NCI-H1436 (cell line): ENCODE results near the gene EHMT1.

Experiments used
- DNase-seq: peaks from one replicate; lab custom pipeline; 2025; lab: John Stamatoyannopoulos, UW

EHMT1 gene

GRCh38 chr9:137741330-137741729 is 122.5 kb downstream of the EHMT1 start:
- no peak for DNase-seq

- DNase-seq: no peak
These were observed 123.9 kb downstream of the EHMT1 start for GRCh38 chr9:137742698-137743097.

- no peak for DNase-seq
These were observed 124.9 kb downstream of the EHMT1 start for GRCh38 chr9:137743695-137744094.

- DNase-seq: no peak
These were observed 125.9 kb downstream of the EHMT1 start for GRCh38 chr9:137744632-137745183.

- no peak for DNase-seq
These were observed 126.8 kb downstream of the EHMT1 start for GRCh38 chr9:137745541-137745991.

GRCh38 chr9:137748311-137748710 is 129.5 kb downstream of the EHMT1 start:
- no peak for DNase-seq

DNA sequence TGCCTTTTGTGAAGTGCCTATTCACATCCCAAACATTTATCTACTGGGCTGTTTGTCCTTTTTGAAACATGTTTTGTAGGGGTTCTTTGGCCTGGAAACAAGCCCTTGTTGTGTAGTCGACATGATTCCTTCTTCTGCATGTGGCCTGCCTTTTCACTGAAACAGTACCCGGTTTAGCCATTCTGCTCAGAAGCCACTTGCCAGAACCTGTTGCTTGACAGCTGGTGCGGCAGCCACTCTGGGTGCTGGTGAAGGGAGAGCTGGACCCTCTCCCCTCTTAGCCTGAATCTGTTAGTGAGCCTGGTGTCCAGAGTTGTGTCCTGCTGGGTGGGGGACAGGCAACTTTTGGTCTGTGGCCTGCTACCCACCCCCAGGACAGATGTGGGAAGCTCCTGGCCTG is 129.9 kb downstream of the EHMT1 start:
- DNase-seq: no peak

- DNase-seq: no peak
These were observed 130.7 kb downstream of the EHMT1 start for GRCh38 chr9:137749511-137749910.

DNA sequence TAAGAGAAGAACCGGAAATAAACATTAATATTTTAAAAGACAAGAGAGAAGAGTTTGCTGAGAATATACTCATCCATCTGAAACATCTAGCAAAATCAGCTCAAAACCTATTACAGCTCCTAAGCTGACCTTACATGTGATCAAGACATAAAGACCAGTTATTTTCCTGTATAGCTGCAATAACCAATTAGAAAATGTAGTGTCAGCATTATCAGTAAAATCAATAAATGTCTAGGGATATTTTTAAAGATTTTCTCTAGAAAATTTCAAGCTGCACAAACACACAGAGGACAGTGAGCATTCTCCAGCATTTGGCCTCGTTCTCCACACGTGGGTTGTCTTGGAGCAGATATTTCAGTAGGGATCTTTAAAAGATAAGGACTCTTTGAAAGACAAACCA is 131.2 kb downstream of the EHMT1 start:
- DNase-seq: no peak

DNA sequence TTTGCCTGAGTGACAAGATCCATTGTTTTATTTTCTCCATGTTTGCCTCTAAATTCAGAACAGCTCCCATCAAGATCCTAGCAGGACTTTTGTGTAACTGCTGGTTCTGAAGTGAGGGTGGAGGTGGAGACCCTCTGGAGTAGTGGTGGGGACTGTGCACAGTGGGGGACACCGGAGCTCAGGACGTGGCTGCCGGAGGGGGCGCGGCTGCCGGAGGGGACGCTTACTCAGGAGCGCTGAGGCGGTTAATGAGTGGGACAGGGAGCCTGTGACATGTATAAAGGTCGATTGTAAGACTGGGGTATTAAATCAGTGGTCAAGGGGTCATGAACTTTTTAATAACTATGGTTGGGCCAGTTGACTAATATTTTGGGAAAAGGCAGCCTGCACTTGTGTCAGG is 131.8 kb downstream of the EHMT1 start:
- DNase-seq: no peak

DNA sequence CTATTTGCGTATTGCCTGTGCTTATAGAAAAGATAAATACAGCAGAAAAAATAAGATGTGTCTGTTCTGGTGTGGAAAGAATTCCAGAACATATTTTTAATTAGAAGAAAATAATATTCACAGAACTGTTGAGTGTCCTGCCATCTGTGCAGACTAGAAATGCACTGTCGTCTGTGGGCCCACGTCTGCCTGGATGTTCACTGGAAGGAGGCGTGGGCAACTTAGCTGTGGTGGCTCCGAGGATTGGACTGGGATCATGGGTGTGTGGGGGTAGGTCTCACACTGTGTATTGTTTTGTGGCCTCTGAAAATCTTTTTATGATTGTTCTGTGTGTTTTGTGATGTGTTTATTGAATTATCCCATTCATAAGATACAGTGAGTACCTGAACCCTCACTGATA is 132.8 kb downstream of the EHMT1 start:
- DNase-seq: no peak

- no peak for DNase-seq
These were observed 133.6 kb downstream of the EHMT1 start for GRCh38 chr9:137752426-137752825.

GRCh38 chr9:137753192-137753765 is 134.5 kb downstream of the EHMT1 start:
- no peak for DNase-seq

GRCh38 chr9:137755261-137755927 is 136.6 kb downstream of the EHMT1 start:
- DNase-seq: no peak

DNA sequence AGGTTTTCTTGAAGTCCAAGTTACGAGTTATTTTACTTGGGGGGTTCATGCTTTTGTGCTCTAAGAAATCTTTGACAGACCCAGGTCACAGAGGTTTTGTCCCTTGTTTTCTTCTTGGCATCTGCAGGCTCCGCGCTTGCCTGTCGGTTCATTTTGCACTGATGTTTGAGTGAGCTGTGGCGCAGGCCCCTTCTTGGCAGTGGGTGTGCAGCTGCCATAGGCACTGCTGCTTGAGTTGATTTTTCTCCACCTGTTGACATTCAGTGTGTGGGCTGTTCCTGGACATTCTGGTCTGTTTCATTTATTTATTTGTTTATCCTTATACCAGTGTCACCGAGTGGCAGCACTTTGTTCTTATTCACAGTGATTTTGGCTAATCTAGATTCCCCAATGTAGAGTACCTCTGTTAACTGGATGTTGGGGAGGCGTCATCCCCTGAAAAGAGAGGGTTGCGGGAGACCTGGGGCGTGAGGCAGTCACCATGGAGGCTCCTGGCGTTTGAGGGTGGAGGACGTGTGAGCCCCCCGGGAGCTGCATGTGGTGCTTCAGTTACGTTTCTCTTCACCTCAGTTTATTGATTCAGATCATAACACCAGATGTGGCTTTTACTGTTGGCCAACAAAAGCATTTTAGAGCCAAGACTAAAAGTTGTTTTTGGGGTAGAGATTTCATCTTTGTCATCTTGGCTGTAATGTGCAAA is 137.4 kb downstream of the EHMT1 start:
- no peak for DNase-seq

DNA sequence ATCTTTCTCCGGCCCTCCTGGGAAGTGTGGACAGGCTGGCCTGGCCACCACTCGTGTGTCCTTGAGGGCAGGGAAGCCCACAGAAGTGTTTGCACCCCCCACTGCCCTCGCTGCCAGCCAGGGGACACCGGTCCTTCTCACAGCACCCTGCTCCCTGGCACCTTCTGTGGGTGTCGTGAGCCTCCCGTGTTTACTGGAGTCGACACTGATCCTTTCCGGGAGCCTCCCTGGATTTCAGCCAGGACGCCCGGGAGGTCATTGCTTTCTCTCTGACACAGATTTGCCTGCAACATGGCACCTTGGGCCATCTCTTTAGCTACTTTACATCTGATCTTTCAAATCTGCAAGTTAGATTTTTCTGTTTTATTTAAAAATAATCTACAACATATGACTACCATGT is 138.3 kb downstream of the EHMT1 start:
- no peak for DNase-seq

- DNase-seq: no peak
These were observed 138.8 kb downstream of the EHMT1 start for GRCh38 chr9:137757613-137758029.

DNA sequence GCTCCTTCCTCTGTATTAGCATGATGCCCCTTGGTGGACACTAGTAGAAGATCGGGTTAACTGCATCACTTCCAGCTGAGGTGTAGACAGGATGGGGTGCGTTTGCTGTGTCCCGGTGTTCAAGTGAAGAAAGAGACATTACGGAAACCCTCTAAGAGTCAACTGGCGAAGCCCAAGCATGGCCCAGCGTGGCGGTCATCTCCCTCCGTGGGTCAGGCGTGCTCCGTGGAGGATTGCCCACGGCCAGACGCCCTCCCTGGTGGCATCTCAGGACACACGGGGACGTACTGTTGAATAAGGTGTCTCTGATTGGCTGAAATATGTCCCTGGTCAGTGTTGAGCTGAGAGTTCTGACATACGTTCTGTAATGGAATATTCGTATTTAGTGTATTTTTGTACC is 139.3 kb downstream of the EHMT1 start:
- DNase-seq: no peak

- no peak for DNase-seq
These were observed 140.3 kb downstream of the EHMT1 start for GRCh38 chr9:137759117-137759516.

DNA sequence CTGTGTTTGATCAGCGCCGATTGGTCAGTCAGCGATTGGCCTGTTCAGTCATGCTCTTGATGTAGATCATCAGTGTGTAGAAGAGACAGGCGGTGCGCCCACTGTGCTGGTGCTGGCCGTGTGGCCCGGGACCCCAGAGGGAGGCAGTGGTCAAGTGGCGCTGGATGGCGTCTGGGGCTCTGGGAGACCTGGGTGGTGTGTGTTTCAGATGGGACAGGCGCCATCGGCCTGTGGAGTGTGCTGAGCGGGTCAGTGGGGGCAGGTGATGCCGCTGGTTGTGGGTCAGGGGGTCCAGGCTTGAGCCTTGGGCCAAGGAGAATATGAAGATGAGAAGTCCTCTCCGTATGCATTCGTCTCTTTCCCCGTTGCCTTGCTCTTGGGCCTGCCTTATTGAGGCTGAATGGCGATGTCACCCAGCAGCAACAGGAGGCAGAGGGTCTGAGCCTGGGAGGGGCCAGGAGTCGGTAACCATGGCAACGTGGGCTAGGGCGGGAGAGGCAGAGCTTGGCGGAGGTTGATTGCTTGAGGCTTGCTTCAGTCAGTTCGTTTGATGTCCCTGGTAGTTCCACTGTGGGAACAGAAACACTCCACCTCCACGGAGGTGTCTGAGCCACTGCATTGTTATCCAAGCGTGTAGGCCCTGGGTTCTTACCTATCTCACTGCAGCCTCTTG is 141.0 kb downstream of the EHMT1 start:
- DNase-seq: no peak

- no peak for DNase-seq
These were observed 141.6 kb downstream of the EHMT1 start for GRCh38 chr9:137760426-137760825.

DNA sequence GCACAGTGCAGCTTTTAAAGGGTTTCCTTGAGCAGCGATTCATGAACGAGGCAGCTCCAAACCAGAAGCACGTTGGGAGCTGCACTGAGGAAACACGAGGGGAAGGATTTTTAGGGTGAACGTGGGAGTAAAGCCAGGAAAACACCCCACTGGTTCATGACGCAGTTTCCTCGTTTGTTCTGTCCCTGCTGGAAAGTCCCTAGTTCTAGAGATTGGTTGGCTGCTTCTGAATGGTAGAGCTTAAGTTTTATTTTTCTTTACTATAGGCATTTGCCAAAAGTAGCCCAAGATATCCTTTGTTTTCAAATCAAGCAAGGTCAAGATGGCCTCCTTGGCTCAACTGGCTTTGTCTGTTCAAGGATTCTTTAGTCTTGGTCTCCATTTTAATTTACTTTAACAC is 142.2 kb downstream of the EHMT1 start:
- DNase-seq: no peak

GRCh38 chr9:137761793-137762192 is 143.0 kb downstream of the EHMT1 start:
- no peak for DNase-seq
